ENCODE data around the gene ETFRF1. TPM values are rescaled to one million over a fixed set of nuclear protein-coding genes. Genes with fewer than 3 reads are reported as not detected.

The ETFRF1 gene
- total RNA-seq, 1 experiment from 2014 or later: 5.9 TPM

GRCh38 chr12:25245491-25245890 is 50.5 kb downstream of the ETFRF1 start (continued):
- TF ChIP-seq, protein P1, sequence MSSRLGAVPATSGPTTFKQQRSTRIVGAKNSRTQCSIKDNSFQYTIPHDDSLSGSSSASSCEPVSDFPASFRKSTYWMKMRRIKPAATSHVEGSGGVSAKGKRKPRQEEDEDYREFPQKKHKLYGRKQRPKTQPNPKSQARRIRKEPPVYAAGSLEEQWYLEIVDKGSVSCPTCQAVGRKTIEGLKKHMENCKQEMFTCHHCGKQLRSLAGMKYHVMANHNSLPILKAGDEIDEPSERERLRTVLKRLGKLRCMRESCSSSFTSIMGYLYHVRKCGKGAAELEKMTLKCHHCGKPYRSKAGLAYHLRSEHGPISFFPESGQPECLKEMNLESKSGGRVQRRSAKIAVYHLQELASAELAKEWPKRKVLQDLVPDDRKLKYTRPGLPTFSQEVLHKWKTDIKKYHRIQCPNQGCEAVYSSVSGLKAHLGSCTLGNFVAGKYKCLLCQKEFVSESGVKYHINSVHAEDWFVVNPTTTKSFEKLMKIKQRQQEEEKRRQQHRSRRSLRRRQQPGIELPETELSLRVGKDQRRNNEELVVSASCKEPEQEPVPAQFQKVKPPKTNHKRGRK (CRISPR knock-in tag; IDR thresholded peaks at IDR 0.05; ENCODE audit: borderline replicate concordance): no peak
- no peak for TF ChIP-seq STAT6 (CRISPR knock-in tag; conservative IDR thresholded peaks at IDR 0.05; ENCODE audit: low read depth)
- TF ChIP-seq, protein P2, sequence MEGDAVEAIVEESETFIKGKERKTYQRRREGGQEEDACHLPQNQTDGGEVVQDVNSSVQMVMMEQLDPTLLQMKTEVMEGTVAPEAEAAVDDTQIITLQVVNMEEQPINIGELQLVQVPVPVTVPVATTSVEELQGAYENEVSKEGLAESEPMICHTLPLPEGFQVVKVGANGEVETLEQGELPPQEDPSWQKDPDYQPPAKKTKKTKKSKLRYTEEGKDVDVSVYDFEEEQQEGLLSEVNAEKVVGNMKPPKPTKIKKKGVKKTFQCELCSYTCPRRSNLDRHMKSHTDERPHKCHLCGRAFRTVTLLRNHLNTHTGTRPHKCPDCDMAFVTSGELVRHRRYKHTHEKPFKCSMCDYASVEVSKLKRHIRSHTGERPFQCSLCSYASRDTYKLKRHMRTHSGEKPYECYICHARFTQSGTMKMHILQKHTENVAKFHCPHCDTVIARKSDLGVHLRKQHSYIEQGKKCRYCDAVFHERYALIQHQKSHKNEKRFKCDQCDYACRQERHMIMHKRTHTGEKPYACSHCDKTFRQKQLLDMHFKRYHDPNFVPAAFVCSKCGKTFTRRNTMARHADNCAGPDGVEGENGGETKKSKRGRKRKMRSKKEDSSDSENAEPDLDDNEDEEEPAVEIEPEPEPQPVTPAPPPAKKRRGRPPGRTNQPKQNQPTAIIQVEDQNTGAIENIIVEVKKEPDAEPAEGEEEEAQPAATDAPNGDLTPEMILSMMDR (IDR thresholded peaks at IDR 0.05): no peak
- no peak for TF ChIP-seq JAZF1 (CRISPR knock-in tag; IDR thresholded peaks at IDR 0.05)

DNA sequence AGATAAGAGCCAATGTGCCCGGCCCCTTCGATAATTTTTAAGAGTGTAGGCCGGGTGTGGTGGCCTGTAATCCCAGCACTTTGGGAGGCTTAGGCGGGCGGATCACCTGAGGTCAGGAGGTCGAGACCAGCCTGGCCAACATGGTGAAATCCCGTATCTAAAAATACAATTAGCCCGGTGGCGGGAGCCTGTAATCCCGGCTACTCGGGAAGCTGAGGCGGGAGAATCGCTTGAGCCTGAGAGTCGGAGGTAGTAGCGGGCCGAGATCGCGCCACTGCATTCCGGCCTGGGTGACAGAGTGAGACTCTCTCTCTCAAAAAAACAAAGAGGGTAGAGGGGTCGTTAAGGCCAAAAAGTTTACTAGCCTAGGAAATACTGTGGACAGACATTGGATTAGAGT is 53.1 kb downstream of the ETFRF1 start:
- H3K4me1 Mint-ChIP-seq: peaks cover 31% of the 10 kb centered on the region
- H3K36me3 Mint-ChIP-seq: peaks cover 15% of the 10 kb centered on the region
- peaks cover 14% of the 10 kb centered on the region for H3K27me3 Mint-ChIP-seq (ENCODE audit: low read depth)
- peak overlapping the region; percentile 82 for H3K27ac Mint-ChIP-seq
- ATAC-seq (no peak), DNase-seq (ENCODE audit: low spot score) (peak; percentile 23)
- TF ChIP-seq SP1 (CRISPR knock-in tag; conservative IDR thresholded peaks at IDR 0.05) (no peak), ZNF425 (CRISPR knock-in tag; conservative IDR thresholded peaks at IDR 0.05) (no peak), TCF7 (CRISPR knock-in tag; IDR thresholded peaks at IDR 0.05; ENCODE audit: low read depth) (no peak), TP53 (CRISPR knock-in tag; IDR thresholded peaks at IDR 0.05) (no peak), ERG (CRISPR knock-in tag; IDR thresholded peaks at IDR 0.05) (no peak), FOXP1 (CRISPR knock-in tag; IDR thresholded peaks at IDR 0.05; ENCODE audit: borderline replicate concordance) (no peak), FOXJ3 (CRISPR knock-in tag; IDR thresholded peaks at IDR 0.05; ENCODE audit: borderline replicate concordance) (no peak)
- TF ChIP-seq, protein P3, sequence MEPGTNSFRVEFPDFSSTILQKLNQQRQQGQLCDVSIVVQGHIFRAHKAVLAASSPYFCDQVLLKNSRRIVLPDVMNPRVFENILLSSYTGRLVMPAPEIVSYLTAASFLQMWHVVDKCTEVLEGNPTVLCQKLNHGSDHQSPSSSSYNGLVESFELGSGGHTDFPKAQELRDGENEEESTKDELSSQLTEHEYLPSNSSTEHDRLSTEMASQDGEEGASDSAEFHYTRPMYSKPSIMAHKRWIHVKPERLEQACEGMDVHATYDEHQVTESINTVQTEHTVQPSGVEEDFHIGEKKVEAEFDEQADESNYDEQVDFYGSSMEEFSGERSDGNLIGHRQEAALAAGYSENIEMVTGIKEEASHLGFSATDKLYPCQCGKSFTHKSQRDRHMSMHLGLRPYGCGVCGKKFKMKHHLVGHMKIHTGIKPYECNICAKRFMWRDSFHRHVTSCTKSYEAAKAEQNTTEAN (CRISPR knock-in tag; IDR thresholded peaks at IDR 0.05): no peak
- no peaks in the 10 kb centered on the region for H3K9me3 Mint-ChIP-seq
- ChIA-PET POLR2A (no interaction called here), CTCF (interaction anchor here (1.0 to 1.8 kb wide), 2 partner anchors 8 to 140 kb away, joined by 3 to 9 read pairs; no protein-coding TSS in a partner anchor)
- peak overlapping the region; percentile 49 for H3K4me3 Mint-ChIP-seq
